HL-60 (cell line): ENCODE results near the gene HSBP1L1.
A peak's percentile ranks its signal among the peaks of the same experiment; 100 is the strongest.

ENCODE experiments used
- DNase-seq, 2 experiments: peaks; one replicate each; pipeline ENCODE4 v3.0.0-alpha.2; 2010 to 2020; ENCODE audit warnings: low read depth in 1 of 2, low spot score in 1 of 2
- H3K27ac ChIP-seq: fragments of 250-450 bp; sonication (Bioruptor Pico); replicated peaks from 2 replicates; pipeline ENCODE4 v1.5.1; 2020; ENCODE audit warnings: mild to moderate bottlenecking, moderate library complexity
- H3K27me3 ChIP-seq: fragments of 250-450 bp; sonication (Bioruptor Pico); 2 replicates; pipeline ENCODE4 v1.5.1; 2021; ENCODE audit warnings: mild to moderate bottlenecking, moderate library complexity; ENCODE audit not compliant: insufficient read depth, poor library complexity, severe bottlenecking
- H3K4me3 ChIP-seq: replicated peaks from 2 replicates; pipeline ENCODE4 v1.5.1; 2011; ENCODE audit warnings: mild to moderate bottlenecking, control low read depth, low read length; ENCODE audit not compliant: insufficient read depth
- CTCF ChIP-seq: IDR thresholded peaks from one replicate; pipeline ENCODE4 v1.5.1; 2011; ENCODE audit warnings: low read length, control low read depth, inconsistent platforms; ENCODE audit not compliant: insufficient read depth
- GABPA ChIP-seq: IDR thresholded peaks from 2 replicates; pipeline ENCODE4 v1.6.1; 2012; ENCODE audit warnings: low read depth
- POLR2AphosphoS5 ChIP-seq: IDR thresholded peaks from 2 replicates; pipeline ENCODE4 v1.6.1; 2012; ENCODE audit warnings: low read depth
- REST ChIP-seq: IDR thresholded peaks from 2 replicates; pipeline ENCODE4 v1.6.1; 2012; ENCODE audit warnings: low read depth; ENCODE audit not compliant: insufficient replicate concordance
- SPI1 ChIP-seq: IDR thresholded peaks from 2 replicates; pipeline ENCODE4 v1.6.1; 2012; ENCODE audit warnings: low read depth, mild to moderate bottlenecking, borderline replicate concordance

HSBP1L1 gene

GRCh38 chr18:79954791-79955190 lies 9.7 kb upstream of the HSBP1L1 start:
- no peaks in the 10 kb centered on the region for H3K27me3 ChIP-seq
- no peak overlapping the region for H3K4me3 ChIP-seq
- peak in 1 of 2 experiments; percentile 76 for DNase-seq
- TF ChIP-seq SPI1 (no peak), CTCF (no peak), GABPA (no peak), REST (no peak)
- H3K27ac ChIP-seq, result peak overlapping the region; percentile 59

GRCh38 chr18:79955302-79956075 lies 9.0 kb upstream of the HSBP1L1 start:
- peak overlapping the region; percentile 59 for H3K27ac ChIP-seq
- H3K27me3 ChIP-seq, result no peaks in the 10 kb centered on the region
- DNase-seq, result no peak
- H3K4me3 ChIP-seq, result no peak overlapping the region
- no peak for TF ChIP-seq SPI1
- no peak for TF ChIP-seq CTCF

GRCh38 chr18:79956276-79956675 lies 8.2 kb upstream of the HSBP1L1 start:
- DNase-seq, result no peak
- Histone ChIP-seq H3K27me3 (no peaks in the 10 kb centered on the region), H3K4me3 (no peak overlapping the region), H3K27ac (no peak overlapping the region)
- TF ChIP-seq CTCF (no peak), POLR2AphosphoS5 (no peak), SPI1 (no peak), REST (no peak), GABPA (no peak)

GRCh38 chr18:79958981-79959380 lies 5.5 kb upstream of the HSBP1L1 start:
- no peak for TF ChIP-seq CTCF
- no peak for TF ChIP-seq GABPA
- TF ChIP-seq POLR2AphosphoS5, result no peak
- Histone ChIP-seq H3K4me3 (no peak overlapping the region), H3K27me3 (no peaks in the 10 kb centered on the region), H3K27ac (no peak overlapping the region)
- DNase-seq, result no peak
